Eye (tissue), 1 donor: ENCODE measurements around the gene SMPD3.
"Not testable (repeated sequence)": the region's sequence is repeated elsewhere in the genome, so short reads cannot be mapped to it uniquely, and the experiment has no call there.

ENCODE experiments used
- DNase-seq: peaks from one replicate; pipeline ENCODE4 v3.0.0-alpha.2; 2015

The SMPD3 gene

DNA sequence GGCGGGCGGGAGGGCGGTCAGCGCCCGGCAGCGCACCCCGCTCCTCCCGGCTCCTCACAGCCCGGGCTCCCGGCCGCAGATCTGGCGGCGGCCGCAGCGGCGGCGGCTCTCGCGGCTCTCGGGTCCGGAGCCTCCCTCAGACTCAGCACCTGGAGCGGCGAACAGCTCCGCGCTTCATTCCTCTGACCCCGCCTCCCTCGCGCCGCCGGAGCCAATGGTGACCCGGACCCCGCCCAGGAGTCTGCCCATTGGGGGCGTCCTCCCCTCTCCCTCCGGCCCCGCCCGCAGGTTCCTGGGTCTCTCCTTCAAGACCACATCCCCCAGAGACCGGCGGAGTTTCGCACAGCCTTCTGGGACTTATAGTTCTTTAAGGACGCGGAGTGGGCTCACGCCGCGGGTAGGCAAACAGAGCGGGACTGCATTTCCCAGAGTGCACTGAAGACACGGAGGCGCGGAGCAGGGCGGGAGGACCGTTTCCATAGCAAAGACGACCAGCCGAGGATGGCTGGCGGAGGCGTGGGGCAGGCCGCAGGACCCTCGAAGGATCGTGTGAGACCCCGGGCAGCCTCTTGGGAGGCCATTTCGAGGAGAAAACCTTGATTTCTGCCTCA is at the start of gene SMPD3:
Gene SMPD3 (minus strand): TSS at position 149 of the 611 bp plus-strand sequence. CDS start 76,327 bp downstream, outside the sequence.
- DNase-seq: peak; percentile 100

- DNase-seq: peak; percentile 27
These were observed 48.4 kb upstream of the SMPD3 start for GRCh38 chr16:68496689-68497088.

GRCh38 chr16:68494261-68494660 is 46.0 kb upstream of the SMPD3 start:
- DNase-seq: not testable (repeated sequence)

DNA sequence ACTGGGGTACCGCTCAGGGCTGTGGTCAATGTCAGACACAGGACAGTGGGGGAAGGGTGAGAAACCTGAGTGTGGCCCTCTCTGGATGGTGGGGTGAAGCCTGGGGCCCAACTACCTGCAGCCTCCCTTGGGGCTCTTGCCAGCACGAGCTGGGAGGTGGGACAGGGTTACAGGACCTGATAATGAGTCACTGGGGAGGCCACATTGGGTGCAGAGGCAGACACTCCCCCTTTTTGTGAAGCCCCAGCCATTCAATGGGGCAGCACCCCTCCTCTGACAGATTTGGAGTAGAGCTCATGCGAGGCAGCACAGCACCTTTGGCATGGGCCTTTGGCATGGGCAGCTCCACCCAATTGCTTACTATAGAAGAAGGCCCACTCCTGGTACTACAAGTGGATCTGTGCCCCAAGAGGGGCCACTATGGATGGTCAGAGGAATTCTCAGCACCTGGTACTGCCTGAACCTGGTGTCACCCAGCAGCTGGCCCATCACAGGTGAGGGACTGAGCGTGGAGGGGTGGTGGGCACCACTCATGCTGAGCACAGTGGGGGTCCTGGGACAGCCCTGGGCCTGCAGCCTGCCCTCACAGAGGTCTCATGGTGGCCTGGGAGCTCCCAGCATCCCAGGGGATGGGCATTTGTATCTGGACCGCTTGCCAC is 45.2 kb upstream of the SMPD3 start:
- no peak for DNase-seq

GRCh38 chr16:68492543-68493411 is 44.5 kb upstream of the SMPD3 start:
- DNase-seq: no peak

- DNase-seq: no peak
These were observed 43.8 kb upstream of the SMPD3 start for GRCh38 chr16:68492151-68492542.

DNA sequence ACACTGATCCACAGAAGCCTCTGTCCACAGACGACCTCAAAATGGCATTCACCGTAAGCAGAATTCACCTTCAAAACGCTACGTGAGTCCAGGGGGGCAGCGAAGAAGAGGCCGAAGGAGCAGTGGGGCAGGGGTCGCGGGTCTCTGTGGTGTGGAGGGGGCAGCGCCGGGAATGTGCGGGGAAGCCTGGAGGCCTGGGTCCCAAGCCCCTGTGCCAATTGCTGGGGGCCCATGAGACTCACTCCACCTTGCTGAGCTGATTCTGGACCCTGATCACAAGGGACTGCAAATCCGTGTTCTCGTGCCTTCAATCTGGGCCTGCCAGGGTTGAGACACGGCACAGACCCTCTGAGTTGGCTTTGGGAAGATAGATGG is 43.3 kb upstream of the SMPD3 start:
- no peak for DNase-seq

GRCh38 chr16:68490829-68491575 is 42.7 kb upstream of the SMPD3 start:
- DNase-seq: no peak

DNA sequence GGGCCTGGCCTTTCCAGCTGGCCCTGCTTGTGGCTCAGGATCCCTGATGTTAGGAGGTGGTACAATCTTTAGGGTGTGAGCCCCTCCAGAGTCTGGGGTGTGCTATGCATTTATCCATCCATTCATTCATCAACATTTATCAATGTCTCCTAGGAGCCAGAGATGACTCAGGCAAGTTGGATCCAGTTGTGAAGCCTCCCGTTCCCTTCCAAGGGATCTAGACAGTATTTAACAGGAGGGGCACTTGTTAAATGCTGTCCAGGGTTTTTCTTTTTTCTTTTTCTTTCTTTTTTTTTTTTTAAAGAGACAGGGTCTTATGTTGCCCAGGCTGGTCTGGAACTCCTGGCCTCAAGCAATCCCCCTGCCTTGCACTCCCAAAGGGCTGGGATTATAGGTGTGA is 42.0 kb upstream of the SMPD3 start:
- no peak for DNase-seq

GRCh38 chr16:68488554-68488953 is 40.2 kb upstream of the SMPD3 start:
- no peak for DNase-seq

DNA sequence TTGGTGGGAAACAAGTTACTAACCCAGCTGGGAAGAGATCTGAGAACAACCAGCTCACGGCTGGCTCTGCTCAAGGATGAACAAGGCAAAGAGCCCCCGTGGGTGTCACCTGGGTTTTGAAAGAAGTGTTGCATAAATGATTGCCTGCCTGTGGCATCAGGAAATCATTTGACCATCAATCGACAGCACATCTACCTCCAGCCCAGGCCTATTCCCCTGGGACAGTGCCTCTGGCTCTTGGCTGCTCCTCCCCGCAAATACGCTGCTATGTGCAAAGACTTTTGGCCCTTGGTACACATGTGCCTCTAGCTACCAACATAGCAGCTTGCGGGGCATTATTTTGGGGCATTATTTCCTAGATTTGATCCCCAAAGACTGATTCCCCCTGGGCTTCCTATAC is 39.4 kb upstream of the SMPD3 start:
- DNase-seq: peak; percentile 46

- DNase-seq: no peak
These were observed 38.9 kb upstream of the SMPD3 start for GRCh38 chr16:68487203-68487514.

DNA sequence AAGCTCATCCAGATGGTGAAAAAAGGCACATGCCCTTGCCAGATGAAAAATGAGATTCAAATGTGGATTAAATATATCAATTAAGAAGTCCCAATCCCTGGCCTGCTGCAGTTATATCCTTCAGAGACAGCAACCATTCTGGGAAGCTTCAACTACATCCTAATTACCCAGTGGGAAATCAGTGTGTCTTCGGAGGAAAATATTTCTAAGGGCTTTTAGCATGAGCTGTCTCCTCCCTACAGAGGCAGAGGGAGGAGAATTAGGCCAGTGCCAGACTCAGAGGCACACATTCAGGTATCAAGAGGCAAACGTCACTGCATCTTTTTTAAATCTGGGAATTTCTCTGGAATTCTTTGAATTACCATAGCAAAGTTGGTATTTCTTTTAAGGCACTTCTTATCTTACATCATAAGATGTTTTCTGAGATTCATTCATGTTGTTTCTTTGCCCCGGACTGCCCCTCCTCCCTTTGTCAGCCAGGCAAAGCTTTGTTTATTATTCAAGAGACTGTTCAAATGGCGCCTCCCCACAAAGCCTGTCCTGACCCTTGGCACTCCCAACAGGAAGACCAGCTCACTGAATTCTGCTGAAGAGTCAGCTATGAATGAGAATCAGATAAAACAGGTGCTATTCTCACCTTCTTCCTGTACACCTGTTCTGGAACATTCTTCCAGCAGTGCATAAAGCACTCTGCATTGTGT is 38.3 kb upstream of the SMPD3 start:
- DNase-seq: peak; percentile 67

- DNase-seq: no peak
These were observed 33.3 kb upstream of the SMPD3 start for GRCh38 chr16:68481636-68482035.

DNA sequence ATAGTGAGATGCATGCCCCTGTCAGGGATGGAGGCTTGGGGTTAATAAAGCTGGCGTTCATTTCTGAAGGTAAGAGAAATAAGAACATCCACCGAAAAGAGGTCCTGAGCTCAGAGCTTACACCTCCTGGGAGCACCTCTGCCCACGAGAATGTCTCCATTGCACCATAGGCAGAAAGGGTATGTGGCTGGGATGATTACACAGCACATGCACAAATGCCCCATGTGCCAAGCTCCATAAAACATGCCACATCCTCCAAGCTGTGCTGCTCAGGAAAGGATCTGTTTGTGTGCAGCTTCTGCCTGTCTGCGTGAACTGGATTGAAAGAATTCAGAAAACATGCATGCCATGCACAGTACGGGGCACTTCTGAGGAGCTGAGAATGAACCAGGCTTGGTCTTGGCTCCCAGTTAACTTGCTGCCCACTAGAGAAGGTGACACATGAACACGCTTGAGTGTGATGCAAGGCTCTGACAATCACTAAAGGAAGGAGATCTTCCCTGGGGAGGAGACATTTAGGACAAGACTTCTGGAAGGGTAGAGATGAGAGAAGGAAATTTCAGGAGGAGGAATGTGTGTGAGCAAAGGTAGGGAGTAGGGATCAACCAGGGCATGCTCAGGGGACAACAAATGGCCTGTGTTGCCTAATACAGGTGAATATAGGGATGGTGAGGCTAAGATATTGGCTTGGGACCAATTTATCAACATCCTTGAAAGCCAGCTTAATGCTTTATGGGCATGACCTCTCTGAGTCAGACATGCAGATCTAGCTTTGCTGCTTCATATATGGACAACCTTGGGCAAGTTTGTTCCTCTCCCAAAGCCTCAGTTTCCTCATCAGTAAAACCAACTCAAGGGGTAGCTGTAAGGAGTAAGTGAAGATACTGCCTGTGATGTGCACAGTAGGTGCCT is 32.0 kb upstream of the SMPD3 start:
- DNase-seq: no peak

DNA sequence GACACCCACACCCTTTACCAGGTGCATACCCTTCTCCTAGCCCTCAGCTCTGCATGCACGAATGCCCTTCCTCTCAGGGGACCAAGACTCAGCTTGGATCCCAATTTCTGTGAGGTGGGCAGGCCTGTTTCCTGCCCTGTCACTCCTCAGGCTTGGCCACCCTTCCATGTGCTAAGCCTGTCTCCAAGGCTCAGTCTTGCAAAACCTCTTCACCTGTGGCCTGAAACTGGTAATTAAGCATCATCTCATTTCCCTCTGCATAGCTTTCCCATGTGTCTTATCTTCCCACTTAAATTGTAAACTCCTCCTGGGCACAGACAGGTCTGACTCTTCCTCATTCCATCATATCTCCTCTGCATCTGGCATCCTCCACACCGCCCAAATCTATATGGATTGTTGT is 31.0 kb upstream of the SMPD3 start:
- no peak for DNase-seq

DNA sequence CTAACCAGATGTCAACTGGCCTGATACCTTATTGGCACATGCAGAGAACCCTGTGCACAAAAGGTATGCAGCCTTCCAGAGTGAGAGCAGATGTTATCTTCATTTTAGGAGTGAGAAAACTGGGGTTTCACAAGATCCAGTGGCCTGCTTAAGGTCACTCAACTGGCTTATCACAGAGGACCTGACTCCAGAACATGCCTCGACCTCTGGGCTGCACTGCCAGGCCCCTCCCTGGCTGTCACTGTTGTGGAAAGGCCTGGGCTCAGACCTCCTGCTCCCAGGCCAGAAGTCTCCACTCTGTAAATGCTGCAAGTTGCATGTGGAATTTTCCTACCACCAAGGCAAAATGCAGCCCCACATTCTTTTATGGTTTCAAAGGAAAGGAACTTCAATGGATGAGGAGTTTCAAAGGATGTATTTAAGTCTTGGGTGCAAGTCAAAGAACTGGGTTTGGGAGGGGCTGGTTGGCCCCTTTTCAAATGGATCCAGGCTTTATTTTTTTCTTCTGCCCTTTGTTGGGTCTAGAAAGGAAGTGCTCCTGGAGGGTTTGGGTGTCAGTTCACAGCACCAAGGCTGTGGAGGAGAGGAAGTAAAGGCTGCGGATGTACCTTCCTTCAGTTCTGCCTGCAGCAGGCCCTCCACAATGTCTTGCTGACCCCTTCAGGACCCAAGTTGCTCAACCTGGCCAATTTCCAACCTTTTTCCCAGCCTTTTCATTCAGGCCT is 30.4 kb upstream of the SMPD3 start:
- DNase-seq: no peak

DNA sequence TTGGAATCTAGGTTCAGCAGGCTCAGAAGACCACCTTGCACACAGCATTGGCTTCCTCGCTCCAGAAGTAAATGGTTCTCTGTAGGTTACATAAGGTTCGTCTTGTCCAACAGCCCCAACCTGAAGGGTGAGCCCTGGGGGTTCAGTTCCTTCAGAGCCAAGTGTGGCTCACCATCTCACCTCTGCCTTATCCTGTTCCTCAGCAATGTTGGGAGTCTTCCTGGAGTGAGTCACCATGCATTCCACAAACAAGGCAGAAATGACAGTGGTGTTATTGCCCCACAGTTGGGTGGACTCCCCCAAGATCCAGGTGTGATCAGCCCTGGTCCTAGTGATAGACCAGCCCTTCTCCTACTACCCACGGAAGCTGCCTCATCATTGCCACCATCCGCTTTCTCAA is 26.8 kb upstream of the SMPD3 start:
- DNase-seq: no peak

- no peak for DNase-seq
These were observed 25.2 kb upstream of the SMPD3 start for GRCh38 chr16:68473358-68474070.

GRCh38 chr16:68472581-68472980 is 24.3 kb upstream of the SMPD3 start:
- DNase-seq: no peak
